Measurements from ENCODE around the gene CENPB.

Gene CENPB

GRCh38 chr20:3744037-3744436 lies 42.5 kb downstream of the CENPB start:
- H4K20me1 ChIP-seq (ENCODE audit: control insufficient read depth, insufficient read depth, low read depth, low read length), result no peaks in the 10 kb centered on the region
- H3K4me1 ChIP-seq (ENCODE audit: control insufficient read depth, low read length), result no peaks in the 10 kb centered on the region
- H3K4me3 ChIP-seq (ENCODE audit: low read length), result no peak overlapping the region
- no peaks in the 10 kb centered on the region for H3K9me3 ChIP-seq (ENCODE audit: control insufficient read depth, insufficient read depth, low read length)
- H3K36me3 ChIP-seq (ENCODE audit: control insufficient read depth, low read length), result no peaks in the 10 kb centered on the region
- H3K27me3 ChIP-seq (ENCODE audit: control insufficient read depth, low read length), result peaks cover 7% of the 10 kb centered on the region; the same call in 1 of the 2 replicates
- H3K9me2 ChIP-seq (replicated peaks; ENCODE audit: control insufficient read depth, low read length), result no peaks in the 10 kb centered on the region
- no peak overlapping the region for H3K4me2 ChIP-seq (ENCODE audit: low read length)
- no peaks in the 10 kb centered on the region; the same call in 1 of the 2 replicates for H3F3A ChIP-seq (ENCODE audit: control insufficient read depth, insufficient read depth)
- H3K79me2 ChIP-seq (ENCODE audit: control insufficient read depth, low read length), result no peaks in the 10 kb centered on the region
- H3K27ac ChIP-seq (ENCODE audit: low read depth, low read length), result no peak overlapping the region
- TF ChIP-seq CTCF (IDR thresholded peaks at IDR 0.05; ENCODE audit: low read depth, low read length, poor library complexity, severe bottlenecking) (no peak), EZH2phosphoT487 (IDR thresholded peaks at IDR 0.05; ENCODE audit: borderline replicate concordance, low read length) (no peak)

GRCh38 chr20:3743251-3743650 lies 43.3 kb downstream of the CENPB start:
- H3K4me1 ChIP-seq (ENCODE audit: control insufficient read depth, low read length), result no peaks in the 10 kb centered on the region

GRCh38 chr20:3741836-3742458 lies 44.6 kb downstream of the CENPB start:
- Histone ChIP-seq H4K20me1 (ENCODE audit: control insufficient read depth, insufficient read depth, low read depth, low read length) (no peaks in the 10 kb centered on the region), H3K36me3 (ENCODE audit: control insufficient read depth, low read length) (no peaks in the 10 kb centered on the region), H3K9me2 (replicated peaks; ENCODE audit: control insufficient read depth, low read length) (no peaks in the 10 kb centered on the region), H3K4me1 (ENCODE audit: control insufficient read depth, low read length) (no peaks in the 10 kb centered on the region), H3K27ac (ENCODE audit: low read depth, low read length) (no peak overlapping the region), H3K4me2 (ENCODE audit: low read length) (no peak overlapping the region), H3F3A (ENCODE audit: control insufficient read depth, insufficient read depth) (no peaks in the 10 kb centered on the region; the same call in 1 of the 2 replicates), H3K27me3 (ENCODE audit: control insufficient read depth, low read length) (peaks cover 11% of the 10 kb centered on the region; the same call in 1 of the 2 replicates), H3K79me2 (ENCODE audit: control insufficient read depth, low read length) (no peaks in the 10 kb centered on the region), H3K9me3 (ENCODE audit: control insufficient read depth, insufficient read depth, low read length) (no peaks in the 10 kb centered on the region), H3K4me3 (ENCODE audit: low read length) (no peak overlapping the region)
- TF ChIP-seq CTCF (IDR thresholded peaks at IDR 0.05; ENCODE audit: low read depth, low read length, poor library complexity, severe bottlenecking) (no peak), EZH2phosphoT487 (IDR thresholded peaks at IDR 0.05; ENCODE audit: borderline replicate concordance, low read length) (no peak)

More at GRCh38 chr20:3743251-3743650, 43.3 kb downstream of the CENPB start:
- no peaks in the 10 kb centered on the region for H3K36me3 ChIP-seq (ENCODE audit: control insufficient read depth, low read length)
- no peaks in the 10 kb centered on the region; the same call in 1 of the 2 replicates for H3F3A ChIP-seq (ENCODE audit: control insufficient read depth, insufficient read depth)
- H3K79me2 ChIP-seq (ENCODE audit: control insufficient read depth, low read length), result no peaks in the 10 kb centered on the region
- no peaks in the 10 kb centered on the region for H3K9me3 ChIP-seq (ENCODE audit: control insufficient read depth, insufficient read depth, low read length)
- H3K9me2 ChIP-seq (replicated peaks; ENCODE audit: control insufficient read depth, low read length), result no peaks in the 10 kb centered on the region
- no peak overlapping the region for H3K4me3 ChIP-seq (ENCODE audit: low read length)
- peaks cover 8% of the 10 kb centered on the region; the same call in 1 of the 2 replicates for H3K27me3 ChIP-seq (ENCODE audit: control insufficient read depth, low read length)
- H3K27ac ChIP-seq (ENCODE audit: low read depth, low read length), result no peak overlapping the region
- no peaks in the 10 kb centered on the region for H4K20me1 ChIP-seq (ENCODE audit: control insufficient read depth, insufficient read depth, low read depth, low read length)
- no peak for TF ChIP-seq EZH2phosphoT487 (IDR thresholded peaks at IDR 0.05; ENCODE audit: borderline replicate concordance, low read length)
- TF ChIP-seq CTCF (IDR thresholded peaks at IDR 0.05; ENCODE audit: low read depth, low read length, poor library complexity, severe bottlenecking), result no peak
- H3K4me2 ChIP-seq (ENCODE audit: low read length), result no peak overlapping the region

Measured in DOHH2 (cell line).